NCI-H1105 (cell line): Measurements from ENCODE around the gene TPK1.
"Not testable (repeated sequence)": the region's sequence is repeated elsewhere in the genome, so short reads cannot be mapped to it uniquely, and the experiment has no call there.

ENCODE experiments used
- DNase-seq: peaks from one replicate; lab custom pipeline; 2025; lab: John Stamatoyannopoulos, UW

The TPK1 gene

DNA sequence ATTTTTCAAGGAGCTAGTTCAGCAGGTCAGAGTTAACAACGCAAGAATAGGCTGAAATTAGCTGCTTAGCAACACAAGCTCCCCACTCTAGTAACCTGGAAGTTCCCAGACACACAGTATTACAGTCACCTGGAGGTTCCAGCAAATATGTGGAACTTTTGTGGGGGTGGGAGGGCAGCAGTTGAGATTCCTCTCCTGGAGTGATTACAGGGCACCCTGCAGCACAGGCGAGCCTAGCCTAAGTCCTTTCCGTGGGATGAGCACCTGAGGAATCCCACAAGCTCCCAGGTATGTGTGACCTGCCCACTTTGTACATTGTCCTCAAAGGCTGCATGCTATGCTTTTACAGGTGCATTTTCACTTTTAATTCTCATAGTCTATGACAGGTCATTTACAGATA, 13.6 kb downstream of the TPK1 start:
- no peak for DNase-seq

DNA sequence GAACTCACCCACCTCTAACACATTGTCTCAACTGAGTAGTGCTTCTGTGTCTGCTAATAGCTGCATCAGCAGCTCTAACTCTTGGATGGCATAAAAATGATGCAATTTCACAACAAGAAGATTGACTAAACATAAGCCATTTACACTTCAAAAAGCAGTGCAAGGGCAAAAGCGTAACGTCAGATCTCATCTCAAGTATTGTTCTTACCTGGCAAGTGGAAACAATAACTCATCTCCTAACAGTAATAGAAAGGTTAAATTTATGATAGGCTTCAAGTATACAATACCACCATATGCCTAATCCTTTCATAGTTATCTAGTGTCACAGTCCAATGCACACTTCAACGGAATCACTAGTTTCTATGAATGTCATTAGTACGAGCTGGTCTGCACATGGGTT, 14.8 kb downstream of the TPK1 start:
- no peak for DNase-seq

- DNase-seq = no peak
Measured at GRCh38 chr7:144820552-144820951, 15.3 kb downstream of the TPK1 start.

GRCh38 chr7:144819566-144819965, 16.3 kb downstream of the TPK1 start:
- no peak for DNase-seq

DNA sequence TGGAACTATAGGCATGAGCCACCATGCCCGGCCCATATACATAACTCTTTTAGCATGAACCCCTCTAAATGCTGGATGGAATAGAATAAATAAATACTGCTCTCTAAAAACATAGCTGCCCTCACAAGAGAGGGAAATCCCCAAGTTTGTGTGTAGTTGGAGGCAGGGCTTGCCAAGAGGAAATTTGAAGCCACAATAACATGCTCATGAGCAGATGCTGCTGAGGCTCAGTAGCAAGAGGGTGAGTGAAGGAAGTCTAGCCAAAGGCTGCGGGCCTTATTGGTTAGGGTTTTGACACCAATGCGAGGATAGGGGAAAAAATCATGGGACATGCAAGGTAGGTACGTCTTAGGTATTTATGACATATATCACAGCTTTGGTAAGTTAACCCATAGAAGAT, 17.3 kb downstream of the TPK1 start:
- DNase-seq = no peak

DNA sequence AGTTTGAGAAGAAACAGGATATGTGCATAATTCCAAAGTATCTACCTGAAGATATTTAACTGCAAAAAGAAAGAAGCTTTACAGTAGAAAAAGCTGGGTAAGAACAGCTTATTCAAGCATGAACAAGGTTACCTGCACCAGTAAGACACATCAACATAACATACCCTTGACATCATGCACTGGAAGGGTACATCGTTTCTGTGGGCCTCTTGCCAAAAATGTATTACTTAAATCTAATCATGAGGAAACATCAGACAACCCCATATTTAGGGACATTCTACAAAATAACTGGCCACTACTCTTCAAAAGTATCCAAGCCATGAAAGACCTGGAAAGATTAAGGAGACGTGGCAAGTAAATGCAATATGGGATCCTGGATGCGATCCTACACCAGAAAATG, 18.9 kb downstream of the TPK1 start:
- DNase-seq = no peak

- no peak for DNase-seq
Measured at GRCh38 chr7:144814299-144814698, 21.6 kb downstream of the TPK1 start.

DNA sequence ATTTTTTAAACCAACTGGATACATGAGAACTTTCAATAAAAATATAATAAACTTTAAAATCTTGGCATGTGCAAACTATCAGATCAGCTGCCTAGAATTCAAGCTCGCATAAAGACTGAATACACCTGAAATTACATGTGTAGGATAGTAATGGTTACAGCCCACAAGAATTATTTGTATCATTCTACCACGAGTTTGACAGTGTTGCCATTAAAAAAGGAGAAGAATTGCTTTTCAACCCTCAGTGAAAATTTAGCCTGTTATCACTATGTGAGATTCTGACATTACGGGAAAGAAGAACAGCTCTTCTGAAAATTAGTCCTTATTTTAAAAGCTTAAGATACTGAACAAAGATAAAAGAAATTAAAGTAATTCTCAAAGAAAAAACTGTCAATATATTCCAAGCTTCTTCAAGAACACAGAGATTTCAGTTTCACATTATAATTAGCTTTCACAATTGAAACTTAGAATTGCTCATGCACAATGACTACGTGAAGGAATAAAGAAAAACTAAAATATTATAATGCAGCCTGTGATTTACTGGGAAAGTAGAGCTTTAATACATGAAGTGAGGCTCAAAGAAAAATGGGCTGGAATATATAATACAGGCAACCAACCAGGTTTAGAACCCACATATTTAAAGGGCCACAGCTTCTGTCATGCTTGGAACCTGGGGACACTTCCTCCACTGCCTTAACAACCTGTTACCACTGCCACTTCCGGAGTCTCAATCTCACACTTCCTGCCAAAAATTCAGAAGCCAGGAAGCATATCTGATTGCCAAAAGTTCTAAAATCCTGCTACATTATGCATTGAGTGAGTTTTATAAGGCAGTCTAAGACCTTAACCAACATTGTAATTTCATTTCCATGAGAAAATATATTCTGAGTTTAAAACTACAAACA, 23.2 kb downstream of the TPK1 start:
- DNase-seq = no peak

DNA sequence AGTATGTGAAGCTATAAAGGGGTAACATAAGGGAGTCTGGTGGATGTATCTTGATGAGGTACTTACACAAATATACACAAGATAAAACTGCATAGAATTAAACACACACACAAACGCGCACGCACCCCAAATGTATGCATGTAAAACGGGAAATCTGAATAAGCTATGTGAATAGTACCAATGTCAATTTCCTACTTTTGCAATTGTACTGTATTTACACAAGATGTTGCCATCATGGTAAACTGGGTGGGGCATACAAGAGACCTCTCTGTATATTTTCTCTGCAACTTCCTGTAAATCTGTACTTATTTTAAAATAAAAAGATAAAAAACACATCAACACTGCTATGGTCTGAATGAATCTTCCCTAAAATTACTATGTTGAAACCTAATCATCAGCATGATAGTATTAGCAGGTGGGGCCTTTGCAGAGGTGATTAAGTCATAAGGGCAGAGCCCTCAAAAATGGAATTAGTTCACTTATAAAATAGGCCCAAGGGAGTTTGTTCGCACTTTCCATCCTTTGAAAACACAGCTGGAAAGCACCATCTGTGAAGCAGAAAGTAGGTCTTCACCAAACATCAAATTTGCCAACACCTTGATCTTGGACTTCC, 30.1 kb downstream of the TPK1 start:
- DNase-seq = no peak

DNA sequence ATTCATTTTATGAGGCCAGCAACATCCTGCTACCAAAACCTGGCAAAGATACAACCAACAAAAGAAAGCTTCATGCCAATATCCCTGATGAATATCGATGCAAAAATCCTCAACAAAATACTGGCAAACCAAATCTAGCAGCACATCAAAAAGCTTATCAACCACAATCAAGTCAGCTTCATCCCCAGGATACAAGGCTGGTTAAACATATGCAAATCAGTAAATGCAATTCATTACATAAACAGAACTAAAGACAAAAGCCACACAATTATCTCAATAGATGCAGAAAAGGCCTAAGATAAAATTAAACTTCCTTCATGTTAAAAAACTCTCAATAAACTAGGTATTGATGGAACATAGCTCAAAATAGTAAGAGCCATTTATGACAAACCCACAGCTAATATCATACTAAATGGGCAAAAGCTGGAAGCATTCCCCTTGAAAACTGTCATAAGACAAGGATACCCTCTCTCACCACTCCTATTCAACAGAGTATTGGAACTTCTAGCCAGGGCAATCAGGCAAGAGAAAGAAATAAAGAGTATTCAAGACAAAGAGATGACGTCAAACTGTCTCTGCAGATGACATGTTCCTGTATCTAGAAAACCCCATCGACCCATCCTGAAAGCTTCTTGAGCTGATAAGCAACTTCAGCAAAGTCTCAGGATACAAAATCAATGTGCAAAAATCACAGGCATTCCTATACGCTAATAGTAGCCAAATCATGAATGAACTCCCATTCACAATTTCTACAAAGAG, 35.0 kb downstream of the TPK1 start:
- not testable (repeated sequence) for DNase-seq

DNA sequence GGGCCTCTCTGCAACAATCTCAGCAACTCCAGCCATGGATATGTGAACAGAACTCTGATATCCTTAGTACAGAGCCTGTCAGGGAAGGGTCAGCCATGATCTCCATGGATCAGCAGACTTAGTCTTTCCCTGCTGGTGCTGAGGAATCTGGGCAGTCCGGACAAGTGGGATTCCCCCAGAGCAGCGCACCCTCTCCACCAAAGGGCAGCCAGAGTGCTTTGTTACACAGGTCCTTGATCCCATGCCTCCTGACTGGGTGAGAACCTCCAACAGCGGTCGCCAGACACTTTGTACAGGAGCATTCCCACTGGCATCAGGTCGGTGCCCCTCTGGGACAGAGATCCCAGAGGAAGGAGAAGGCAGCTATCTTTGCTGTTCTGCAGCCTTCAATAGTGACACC, 38.9 kb downstream of the TPK1 start:
- DNase-seq = no peak

GRCh38 chr7:144792050-144792449, 43.8 kb downstream of the TPK1 start:
- no peak for DNase-seq

DNA sequence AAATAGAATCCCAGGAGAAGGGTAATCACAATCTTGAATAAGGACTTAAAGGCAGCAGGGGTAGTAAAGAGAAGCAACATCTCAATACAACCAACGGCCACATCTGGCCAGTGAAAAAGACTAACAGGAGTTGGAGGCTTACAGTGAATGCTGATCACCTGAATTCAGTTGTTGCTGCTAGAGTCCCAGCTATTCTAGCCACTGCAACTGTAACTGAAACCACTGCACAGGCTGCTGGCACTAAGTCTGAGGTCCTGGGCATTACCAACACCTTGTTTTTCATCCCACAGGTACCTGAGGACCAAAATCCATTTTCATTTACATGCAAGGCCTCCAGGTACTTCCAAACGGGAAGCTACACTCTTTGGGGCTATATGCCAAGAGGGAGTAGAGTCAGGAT, 44.4 kb downstream of the TPK1 start:
- no peak for DNase-seq

DNA sequence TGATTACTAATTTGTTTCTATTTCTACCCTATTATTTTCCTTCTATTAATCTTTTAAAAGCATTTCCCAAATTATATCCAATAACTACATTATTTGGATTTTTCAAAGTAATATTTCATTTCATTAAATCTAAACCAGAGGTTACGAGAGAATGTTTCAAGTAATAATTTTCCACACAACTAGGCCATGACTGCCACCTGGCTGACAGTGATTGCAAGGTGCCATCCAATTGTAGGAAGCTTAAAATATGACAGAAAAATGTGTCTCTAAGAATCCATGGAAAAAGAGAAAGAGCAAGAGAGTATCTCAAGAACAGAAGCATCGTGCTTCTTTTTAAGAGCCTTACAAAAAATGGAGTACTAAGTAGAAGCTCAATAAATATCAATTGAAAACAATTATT, 48.7 kb downstream of the TPK1 start:
- no peak for DNase-seq

DNA sequence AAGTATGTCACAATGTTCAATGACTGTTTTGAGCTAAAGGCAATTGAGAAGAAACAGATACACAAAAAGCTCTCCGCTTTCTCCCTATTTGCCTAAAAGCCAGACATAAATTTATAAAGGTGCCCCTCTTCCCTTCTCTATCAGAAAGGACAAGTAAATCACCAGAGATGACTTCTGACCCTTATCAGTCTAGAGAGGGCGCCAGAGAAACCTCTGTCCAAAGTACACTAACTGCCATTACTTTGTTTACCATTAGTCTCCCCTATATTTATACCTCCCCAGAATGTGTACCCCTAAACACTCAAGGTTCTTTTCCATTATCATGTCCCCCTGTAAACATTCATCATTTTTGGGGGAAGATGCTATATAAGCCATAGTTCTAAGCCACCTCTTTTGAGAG, 49.3 kb downstream of the TPK1 start:
- no peak for DNase-seq

GRCh38 chr7:144786079-144786478, 49.8 kb downstream of the TPK1 start:
- no peak for DNase-seq

DNA sequence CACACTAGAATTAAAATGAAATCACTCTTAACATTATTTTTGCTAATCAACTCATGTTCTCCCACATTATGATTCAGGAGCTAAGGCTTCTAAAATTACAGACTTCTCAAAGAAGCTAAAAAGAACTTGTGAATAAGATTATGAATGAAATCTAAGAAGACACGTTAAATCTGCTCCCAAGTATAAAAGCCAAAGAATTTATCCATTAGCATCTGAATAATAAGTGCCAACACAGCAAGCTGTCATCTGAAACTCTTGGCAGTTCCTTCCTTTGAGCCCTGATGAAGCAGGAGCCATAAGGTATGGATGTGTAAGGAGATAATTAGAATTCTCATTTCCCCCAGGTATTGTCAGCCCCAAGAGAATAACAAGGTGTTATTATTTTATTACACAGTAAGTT, 50.3 kb downstream of the TPK1 start:
- DNase-seq = no peak

- DNase-seq = no peak
Measured at GRCh38 chr7:144784943-144785342, 50.9 kb downstream of the TPK1 start.

GRCh38 chr7:144784441-144784840, 51.4 kb downstream of the TPK1 start:
- DNase-seq = no peak

DNA sequence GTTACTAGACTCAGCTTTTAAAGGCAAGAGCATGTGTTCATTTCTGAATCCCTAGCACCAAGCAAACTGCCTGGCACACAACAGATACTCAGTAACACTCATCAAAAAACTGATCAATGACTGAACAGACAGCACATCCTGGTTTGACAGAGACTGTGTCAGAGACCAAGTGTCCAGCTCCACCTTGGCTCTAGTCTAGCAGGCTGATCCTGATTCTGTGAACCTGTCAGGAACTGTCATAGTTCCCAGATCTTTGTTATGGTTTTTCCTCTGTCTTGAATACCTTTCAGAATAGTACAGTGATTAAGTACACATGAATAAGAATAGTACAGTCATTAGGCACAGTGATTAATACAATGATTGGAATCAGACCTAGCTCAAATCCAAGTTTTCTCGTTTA, 53.0 kb downstream of the TPK1 start:
- no peak for DNase-seq

DNA sequence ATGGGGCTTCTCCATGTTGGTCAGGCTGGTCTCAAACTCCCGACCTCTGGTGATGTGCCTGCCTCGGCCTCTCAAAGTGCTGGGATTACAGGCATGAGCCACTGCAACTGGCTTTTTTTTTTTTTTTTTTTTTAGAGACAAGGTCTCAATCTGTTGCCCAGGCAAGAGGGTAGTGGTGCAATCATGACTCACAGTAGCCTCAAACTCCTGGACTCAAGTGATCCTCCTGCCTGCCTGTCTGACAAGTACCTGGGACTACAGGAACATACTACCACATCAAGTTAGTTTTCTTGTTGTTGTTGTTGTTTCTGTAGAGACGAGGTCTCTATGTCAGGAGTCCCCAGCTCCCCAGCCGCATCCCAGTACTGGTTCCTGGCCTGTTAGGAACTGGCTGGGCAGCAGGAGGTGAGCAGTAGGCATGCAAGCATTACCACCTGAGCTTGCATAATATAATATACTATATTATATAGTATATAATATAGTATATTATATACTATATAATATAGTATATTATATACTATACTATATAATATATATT, 55.7 kb downstream of the TPK1 start:
- DNase-seq = no peak

GRCh38 chr7:144777889-144778288, 58.0 kb downstream of the TPK1 start:
- not testable (repeated sequence) for DNase-seq
